ENCODE data around the gene ABTB1.
A peak's percentile ranks its signal among the peaks of the same experiment; 100 is the strongest.

Gene ABTB1

DNA sequence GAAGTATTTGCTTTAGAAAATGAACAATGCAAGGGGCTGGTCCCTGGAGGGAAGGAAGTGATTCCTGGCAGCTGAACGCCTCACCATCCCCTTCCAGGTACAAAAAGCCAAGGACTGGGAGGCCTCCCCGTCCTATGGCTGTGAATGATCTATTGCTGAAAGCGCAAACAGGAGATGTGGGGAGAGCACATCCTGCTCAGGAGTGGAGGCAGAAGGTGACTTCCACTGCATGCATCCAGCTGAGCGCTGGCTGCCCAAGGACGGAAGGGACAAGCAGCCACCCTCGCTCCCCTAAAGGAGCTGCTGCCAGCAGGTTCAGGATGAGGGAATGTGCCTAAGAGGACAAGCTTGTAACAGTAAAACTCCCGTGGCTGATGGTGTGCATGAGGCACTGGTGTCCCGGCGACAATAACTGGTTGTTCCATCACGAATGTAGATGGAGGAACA, 41.4 kb downstream of the ABTB1 start:
- TF ChIP-seq POU2F2 (IDR thresholded peaks at IDR 0.05; ENCODE audit: low read depth, low read length) = no peak
- no peak for TF ChIP-seq POLR2A (IDR thresholded peaks at IDR 0.05; ENCODE audit: low read depth, low read length)
- no peak for TF ChIP-seq SPI1 (IDR thresholded peaks at IDR 0.05; ENCODE audit: low read depth, low read length)
- no peak for FAIRE-seq
- DNase-seq (ENCODE audit: insufficient read length, low spot score) = no peak

DNA sequence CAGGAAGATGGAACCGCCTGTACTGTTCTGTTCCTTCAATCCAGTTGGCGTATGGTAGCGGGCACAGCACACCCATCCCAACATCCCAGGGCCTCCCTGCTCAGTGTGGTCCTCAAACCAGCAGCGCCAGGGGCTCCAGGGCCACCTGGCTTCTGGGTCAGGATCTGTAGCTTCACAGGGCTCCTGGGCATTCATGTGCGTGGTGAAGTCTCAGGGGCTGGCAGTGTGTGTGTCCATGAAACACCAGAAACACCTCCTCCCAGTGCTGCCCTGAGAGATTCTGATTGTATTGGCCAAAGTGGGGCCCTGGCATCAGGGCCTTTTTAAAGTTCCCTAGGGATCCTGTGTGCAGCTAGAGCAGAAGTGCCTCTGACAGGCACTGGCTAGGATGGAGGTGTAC, 42.1 kb downstream of the ABTB1 start:
- no peak for DNase-seq (ENCODE audit: insufficient read length, low spot score)
- FAIRE-seq = no peak
- TF ChIP-seq POLR2AphosphoS5 (IDR thresholded peaks at IDR 0.05; ENCODE audit: low read depth, low read length) (no peak), SPI1 (IDR thresholded peaks at IDR 0.05; ENCODE audit: low read depth, low read length) (no peak), TAF1 (IDR thresholded peaks at IDR 0.05; ENCODE audit: low read depth, low read length) (no peak), POU2F2 (IDR thresholded peaks at IDR 0.05; ENCODE audit: low read depth, low read length) (no peak), PAX5 (IDR thresholded peaks at IDR 0.05; ENCODE audit: insufficient read depth, low read length, severe bottlenecking) (no peak), POLR2A (IDR thresholded peaks at IDR 0.05; ENCODE audit: low read depth, low read length) (no peak)

DNA sequence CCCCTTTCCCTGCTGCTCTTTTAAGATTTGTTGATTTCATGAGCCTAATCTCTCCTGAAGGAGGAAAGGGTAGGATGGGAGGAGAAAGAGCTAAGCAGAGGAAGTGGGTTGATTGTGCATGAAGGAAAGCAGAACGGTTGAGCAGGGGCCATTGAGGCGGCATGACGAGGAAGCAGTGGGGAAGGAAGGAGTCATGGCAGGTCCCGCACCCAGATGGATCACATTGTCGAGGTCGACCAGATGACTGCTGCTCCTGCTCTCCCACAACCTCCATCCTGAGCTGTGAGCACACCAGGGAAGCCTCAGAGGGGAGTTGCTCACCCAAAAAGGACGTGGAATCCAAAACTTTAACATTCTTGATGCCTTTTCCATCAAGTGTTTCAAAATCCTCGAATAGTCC, 42.8 kb downstream of the ABTB1 start:
- FAIRE-seq (no peak), DNase-seq (ENCODE audit: insufficient read length, low spot score) (no peak)
- TF ChIP-seq POU2F2 (IDR thresholded peaks at IDR 0.05; ENCODE audit: low read depth, low read length) = no peak
- no peak for TF ChIP-seq TAF1 (IDR thresholded peaks at IDR 0.05; ENCODE audit: low read depth, low read length)
- TF ChIP-seq PAX5 (IDR thresholded peaks at IDR 0.05; ENCODE audit: insufficient read depth, low read length, severe bottlenecking) = no peak
- no peak for TF ChIP-seq SPI1 (IDR thresholded peaks at IDR 0.05; ENCODE audit: low read depth, low read length)
- no peak for TF ChIP-seq POLR2A (IDR thresholded peaks at IDR 0.05; ENCODE audit: low read depth, low read length)
- no peak for TF ChIP-seq POLR2AphosphoS5 (IDR thresholded peaks at IDR 0.05; ENCODE audit: low read depth, low read length)

DNA sequence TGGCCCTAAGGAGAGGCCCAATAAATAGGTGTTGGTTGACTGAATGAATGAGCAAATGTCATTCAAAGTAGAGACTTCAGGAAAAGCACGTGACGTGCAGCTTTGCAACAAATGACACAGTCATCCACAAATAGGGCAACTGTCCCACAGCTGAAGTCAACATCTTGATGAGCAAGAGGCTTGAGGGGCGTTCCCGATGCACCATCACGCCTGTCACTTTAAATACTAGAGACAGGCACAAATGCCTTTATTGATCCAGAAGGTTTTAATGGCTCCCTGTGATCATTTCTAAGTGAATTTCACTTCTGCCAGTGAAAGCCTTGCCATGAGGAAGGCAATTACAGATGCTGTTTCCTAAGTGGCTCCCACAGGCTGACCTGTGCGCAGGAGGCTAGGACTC, 43.6 kb downstream of the ABTB1 start:
- DNase-seq (ENCODE audit: insufficient read length, low spot score) (no peak), FAIRE-seq (no peak)
- no peak for TF ChIP-seq POU2F2 (IDR thresholded peaks at IDR 0.05; ENCODE audit: low read depth, low read length)
- no peak for TF ChIP-seq POLR2A (IDR thresholded peaks at IDR 0.05; ENCODE audit: low read depth, low read length)
- no peak for TF ChIP-seq PAX5 (IDR thresholded peaks at IDR 0.05; ENCODE audit: insufficient read depth, low read length, severe bottlenecking)
- no peak for TF ChIP-seq SPI1 (IDR thresholded peaks at IDR 0.05; ENCODE audit: low read depth, low read length)
- no peak for TF ChIP-seq TAF1 (IDR thresholded peaks at IDR 0.05; ENCODE audit: low read depth, low read length)

DNA sequence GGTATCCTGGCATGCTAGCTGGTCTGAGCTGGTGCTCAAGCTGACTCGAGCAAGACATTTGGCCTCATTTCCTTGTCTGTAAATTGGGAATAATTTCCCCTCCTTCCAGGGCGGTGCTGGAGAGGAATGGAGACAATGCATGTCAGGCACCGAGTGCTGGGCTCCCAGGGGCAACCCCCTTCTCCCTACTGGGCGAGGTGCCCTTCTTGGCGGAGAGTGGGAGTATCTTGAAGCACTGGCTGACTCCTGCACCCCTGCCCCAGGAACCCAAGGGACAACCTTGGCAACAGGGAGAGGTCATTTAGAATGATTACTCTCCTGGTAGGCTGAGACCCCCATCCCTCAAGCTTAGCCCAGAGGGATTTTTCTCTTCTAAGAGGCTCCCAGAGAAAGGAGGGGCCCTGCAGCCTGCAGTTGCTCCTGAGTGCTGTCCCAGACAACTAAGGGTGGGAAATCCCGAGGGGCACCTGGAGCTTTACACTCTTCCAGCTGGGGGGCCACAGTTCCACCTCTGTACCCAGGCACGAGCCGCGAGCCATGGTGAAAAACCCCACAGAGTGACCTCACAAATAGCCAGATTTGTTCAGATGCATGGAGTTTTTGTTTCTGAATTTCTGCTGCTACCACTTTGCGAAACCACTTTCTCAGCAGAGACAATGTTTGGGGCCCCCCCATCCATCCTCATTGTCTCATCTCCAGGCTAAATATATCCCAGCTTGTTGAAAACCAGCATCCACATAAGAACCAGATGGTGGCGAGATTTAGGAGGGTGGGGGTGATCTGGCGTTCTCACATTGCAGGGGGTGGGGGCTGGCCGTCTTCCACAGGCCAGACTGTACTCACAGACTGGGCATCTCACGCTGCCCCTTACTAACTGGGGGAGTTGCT, 44.8 kb downstream of the ABTB1 start:
- no peak for DNase-seq (ENCODE audit: insufficient read length, low spot score)
- no peak for TF ChIP-seq POLR2AphosphoS5 (IDR thresholded peaks at IDR 0.05; ENCODE audit: low read depth, low read length)
- no peak for TF ChIP-seq SPI1 (IDR thresholded peaks at IDR 0.05; ENCODE audit: low read depth, low read length)
- TF ChIP-seq POU2F2 (IDR thresholded peaks at IDR 0.05; ENCODE audit: low read depth, low read length) = no peak
- TF ChIP-seq PAX5 (IDR thresholded peaks at IDR 0.05; ENCODE audit: insufficient read depth, low read length, severe bottlenecking) = no peak
- TF ChIP-seq POLR2A (IDR thresholded peaks at IDR 0.05; ENCODE audit: low read depth, low read length) = no peak
- no peak for TF ChIP-seq TAF1 (IDR thresholded peaks at IDR 0.05; ENCODE audit: low read depth, low read length)
- FAIRE-seq = peak; percentile 28

DNA sequence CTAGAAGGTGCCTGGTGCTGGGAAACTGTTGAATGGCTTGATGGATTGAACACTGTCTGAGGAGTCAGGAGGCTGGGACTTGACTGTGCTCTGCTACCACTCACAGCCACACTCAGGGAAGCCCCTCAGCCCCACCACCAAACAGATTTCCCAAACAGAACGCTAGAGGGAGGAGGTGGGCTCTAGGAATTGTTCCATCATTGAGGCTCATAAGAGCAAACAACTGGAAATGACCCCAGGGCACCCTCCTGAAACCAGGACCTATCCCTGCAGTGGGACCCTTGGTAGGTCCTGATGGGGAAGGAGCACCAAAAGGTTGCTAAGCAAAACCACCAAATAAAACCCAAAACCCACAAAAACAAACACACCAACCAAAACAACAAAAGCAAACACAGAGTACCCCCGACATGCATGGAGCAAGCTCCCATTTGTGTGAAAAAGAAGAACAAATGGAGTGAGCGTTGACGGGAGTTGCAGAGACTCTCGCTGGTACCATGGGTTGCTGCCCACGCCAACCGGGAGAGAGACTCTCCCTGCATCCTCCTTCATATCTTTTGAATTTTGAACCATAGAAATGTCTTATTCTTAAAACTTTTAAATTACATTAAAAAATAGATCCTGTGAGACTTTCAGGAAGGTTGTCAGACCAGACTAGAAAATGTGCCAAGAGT, 45.6 kb downstream of the ABTB1 start:
- TF ChIP-seq POLR2A (IDR thresholded peaks at IDR 0.05; ENCODE audit: low read depth, low read length) (no peak), POLR2AphosphoS5 (IDR thresholded peaks at IDR 0.05; ENCODE audit: low read depth, low read length) (no peak), PAX5 (IDR thresholded peaks at IDR 0.05; ENCODE audit: insufficient read depth, low read length, severe bottlenecking) (no peak), SPI1 (IDR thresholded peaks at IDR 0.05; ENCODE audit: low read depth, low read length) (no peak), POU2F2 (IDR thresholded peaks at IDR 0.05; ENCODE audit: low read depth, low read length) (no peak), TAF1 (IDR thresholded peaks at IDR 0.05; ENCODE audit: low read depth, low read length) (no peak)
- no peak for FAIRE-seq
- no peak for DNase-seq (ENCODE audit: insufficient read length, low spot score)

DNA sequence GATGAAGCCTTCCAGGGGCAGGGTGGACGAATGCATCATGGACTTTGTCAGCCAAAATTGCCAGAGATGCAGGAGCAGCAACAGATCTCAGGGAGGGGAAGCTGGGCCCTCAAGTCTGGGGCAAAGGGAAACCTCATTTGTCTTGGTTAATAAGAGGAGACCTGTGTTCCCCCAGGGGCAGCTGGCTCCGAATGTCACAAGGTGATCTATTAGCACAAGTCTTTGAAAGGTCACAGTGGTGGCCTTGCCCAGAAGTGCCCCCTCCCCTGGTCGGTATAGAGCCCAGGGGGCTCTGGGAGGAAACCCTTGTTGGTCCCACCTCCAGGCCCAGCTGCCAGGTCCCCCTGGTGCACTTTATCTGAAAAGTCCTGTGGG, 46.2 kb downstream of the ABTB1 start:
- TF ChIP-seq POU2F2 (IDR thresholded peaks at IDR 0.05; ENCODE audit: low read depth, low read length) = no peak
- no peak for TF ChIP-seq TAF1 (IDR thresholded peaks at IDR 0.05; ENCODE audit: low read depth, low read length)
- no peak for TF ChIP-seq SPI1 (IDR thresholded peaks at IDR 0.05; ENCODE audit: low read depth, low read length)
- no peak for TF ChIP-seq POLR2A (IDR thresholded peaks at IDR 0.05; ENCODE audit: low read depth, low read length)
- TF ChIP-seq POLR2AphosphoS5 (IDR thresholded peaks at IDR 0.05; ENCODE audit: low read depth, low read length) = no peak
- no peak for TF ChIP-seq PAX5 (IDR thresholded peaks at IDR 0.05; ENCODE audit: insufficient read depth, low read length, severe bottlenecking)
- FAIRE-seq (no peak), DNase-seq (ENCODE audit: insufficient read length, low spot score) (no peak)

DNA sequence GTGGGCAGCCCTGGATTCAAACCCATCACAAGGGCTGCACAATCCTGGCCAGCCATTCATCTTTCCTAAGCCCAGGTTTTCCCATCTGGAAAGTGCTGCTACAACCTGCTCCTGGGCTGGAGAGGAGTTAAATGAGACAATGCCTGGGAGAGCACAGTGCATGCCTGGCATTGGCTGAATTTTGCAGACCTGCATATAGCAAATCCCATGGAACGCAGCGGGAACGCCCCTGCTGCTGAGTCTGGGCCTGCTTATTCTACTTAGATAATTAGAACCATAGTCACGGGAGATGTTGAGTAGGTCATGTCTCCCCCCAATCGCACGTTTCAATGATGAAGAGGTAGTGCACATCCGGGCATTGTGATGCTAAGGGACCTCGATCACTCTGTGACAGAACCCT, 46.6 kb downstream of the ABTB1 start:
- FAIRE-seq (no peak), DNase-seq (ENCODE audit: insufficient read length, low spot score) (no peak)
- TF ChIP-seq POU2F2 (IDR thresholded peaks at IDR 0.05; ENCODE audit: low read depth, low read length) (no peak), SPI1 (IDR thresholded peaks at IDR 0.05; ENCODE audit: low read depth, low read length) (no peak), POLR2A (IDR thresholded peaks at IDR 0.05; ENCODE audit: low read depth, low read length) (no peak)

DNA sequence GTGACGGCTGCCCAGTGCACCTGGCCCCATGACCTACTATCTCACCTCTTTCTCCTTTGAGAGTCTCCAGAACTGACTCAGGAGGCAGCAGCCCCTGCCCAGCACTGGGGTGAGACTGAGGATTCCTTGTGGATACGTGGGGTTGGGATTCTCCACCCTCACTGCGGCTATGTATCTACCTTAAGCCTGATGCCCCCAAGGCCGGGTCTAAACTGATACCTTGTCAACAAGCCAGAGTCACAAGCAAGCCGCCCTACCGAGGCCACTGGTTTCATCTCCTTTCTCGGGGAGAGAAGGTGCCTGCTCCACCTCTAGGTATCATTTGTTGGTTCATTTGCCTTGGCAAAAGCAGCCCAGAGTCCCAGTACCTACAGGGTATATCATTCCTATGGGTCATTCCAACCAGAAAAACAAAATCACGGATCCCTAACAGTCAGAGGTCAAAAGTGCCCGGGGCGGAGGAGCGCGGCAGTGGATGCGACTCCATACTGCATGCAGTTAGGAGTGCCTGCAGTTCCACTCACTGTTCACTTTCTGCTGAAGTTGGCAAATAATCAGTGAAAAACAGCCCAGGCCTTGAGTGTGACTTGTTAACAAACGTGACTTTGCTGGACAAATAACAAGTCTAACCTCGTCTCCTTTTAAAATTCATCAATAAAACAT, 47.5 kb downstream of the ABTB1 start:
- TF ChIP-seq POLR2A (IDR thresholded peaks at IDR 0.05; ENCODE audit: low read depth, low read length) (no peak), POLR2AphosphoS5 (IDR thresholded peaks at IDR 0.05; ENCODE audit: low read depth, low read length) (no peak), TAF1 (IDR thresholded peaks at IDR 0.05; ENCODE audit: low read depth, low read length) (no peak), PAX5 (IDR thresholded peaks at IDR 0.05; ENCODE audit: insufficient read depth, low read length, severe bottlenecking) (no peak), POU2F2 (IDR thresholded peaks at IDR 0.05; ENCODE audit: low read depth, low read length) (no peak), SPI1 (IDR thresholded peaks at IDR 0.05; ENCODE audit: low read depth, low read length) (no peak)
- no peak for FAIRE-seq
- no peak for DNase-seq (ENCODE audit: insufficient read length, low spot score)

Data from GM12891 (cell line).